Kidney (tissue), 14 donors: ENCODE data around the gene RASGEF1C. TPM values are rescaled to one million over a fixed set of nuclear protein-coding genes. Genes with fewer than 3 reads are reported as not detected.

Experiments
- DNase-seq, 5 donors: peaks; one replicate each; pipeline ENCODE4 v3.0.0-alpha.2; 2013 to 2020
- FAIRE-seq: peaks from 2 replicates; lab custom pipeline; 2012; peaks lifted over from hg19 to GRCh38; lab: Jason Lieb, UNC
- H3K27ac ChIP-seq, 2 donors: one replicate each; pipeline ENCODE4 v1.7.0; 2013; ENCODE audit warnings: low read depth in 2 of 2, low read length in 2 of 2, inconsistent platforms in 1 of 2
- H3K27me3 ChIP-seq: one replicate; pipeline ENCODE4 v1.7.1; 2013; ENCODE audit warnings: low read length, inconsistent platforms; ENCODE audit not compliant: control insufficient read depth, insufficient read depth
- H3K36me3 ChIP-seq, 3 donors: one replicate each; pipeline versions ENCODE4 v1.7.0 to v1.7.1; 2013; ENCODE audit warnings: low read length in 3 of 3, control low read depth in 1 of 3, inconsistent platforms in 1 of 3; ENCODE audit not compliant: insufficient read depth in 3 of 3, control insufficient read depth in 2 of 3
- H3K4me1 ChIP-seq, 3 donors: one replicate each; pipeline versions ENCODE4 v1.7.0 to v1.7.1; 2013; ENCODE audit warnings: low read length in 3 of 3, inconsistent platforms in 1 of 3, low read depth in 1 of 3; ENCODE audit not compliant: control insufficient read depth in 2 of 3, insufficient read depth in 2 of 3
- H3K4me3 ChIP-seq, 3 donors: one replicate each; pipeline versions ENCODE4 v1.7.0 to v1.8.1; 2013; ENCODE audit warnings: low read length in 3 of 3, control low read depth in 1 of 3, inconsistent platforms in 1 of 3
- H3K9ac ChIP-seq, 3 donors: one replicate each; pipeline versions ENCODE4 v1.7.0 to v1.7.1; 2013; ENCODE audit warnings: low read length in 3 of 3, control low read depth in 1 of 3, inconsistent platforms in 1 of 3
- H3K9me3 ChIP-seq, 3 donors: one replicate each; pipeline versions ENCODE4 v1.7.0 to v1.7.1; 2013; ENCODE audit warnings: low read length in 3 of 3, control low read depth in 1 of 3, inconsistent platforms in 1 of 3; ENCODE audit not compliant: control insufficient read depth in 2 of 3, insufficient read depth in 1 of 3
- CTCF ChIP-seq: IDR thresholded peaks from 3 replicates; pipeline ENCODE4 v1.5.1; 2012; ENCODE audit warnings: mild to moderate bottlenecking, moderate library complexity, borderline replicate concordance; ENCODE audit not compliant: insufficient read depth; ENCODE audit errors: extremely low read depth
- intact Hi-C: fragments of 100-400 bp; cut with DNase I; formaldehyde crosslinking; loops from one replicate; pipeline ENCODE4 v1.11.1; 2022
- polyA plus RNA-seq: library from polyadenylated mRNA; stranded (reverse); fragments of 350-450 nt; fragmentation: Illumina TruSeq; extraction: RNeasy Lipid Tissue Mini Kit (QIAGEN cat#74804); gene quantifications from one replicate; pipeline ENCODE4 v1.2.3, GENCODE V29; 2014; ENCODE audit warnings: low read depth, low replicate concordance; ENCODE audit not compliant: insufficient read depth
- total RNA-seq: library from RNA; stranded (reverse); fragmentation: NEBNext Ultra II Directional; extraction: Animal tissue kit (Norgen Biotek cat#: 25700); gene quantifications from one replicate; pipeline ENCODE4 v1.2.1, GENCODE V29; 2021
- donor health status: control.
- donor health status: control.
- donor health status: control.
- donor health status: control.
- donor health status: control.
- donor health status: DM: yes; HTN: yes; CAD: no.
- donor health status: Normal renal cell carcinoma (clear cell type).

Gene RASGEF1C
- total and polyA plus RNA-seq, 2 donors from 2014 or later, result 0.15 to 0.16 TPM

- H3K9ac ChIP-seq, result no peak overlapping the region
- intact Hi-C loops, result no loop called here
- no peak for FAIRE-seq
Measured at GRCh38 chr5:180085837-180086236, 123.2 kb downstream of the RASGEF1C start.

GRCh38 chr5:180084638-180085561 is 124.1 kb downstream of the RASGEF1C start:
- H3K4me3 ChIP-seq, result no peak overlapping the region
- intact Hi-C loops, result no loop called here
- no peak for TF ChIP-seq CTCF
- peaks cover 0 to 2% (median 0%) of the 10 kb centered on the region in 3 donors for H3K4me1 ChIP-seq
- H3K27ac ChIP-seq, result no peak overlapping the region
- FAIRE-seq, result no peak
- H3K9ac ChIP-seq, result no peak overlapping the region
- no peaks in the 10 kb centered on the region for H3K9me3 ChIP-seq
- peak in 3 of 5 donors; percentile 24 to 50 (median 46) for DNase-seq
- no peaks in the 10 kb centered on the region for H3K27me3 ChIP-seq
- no peaks in the 10 kb centered on the region for H3K36me3 ChIP-seq

More at GRCh38 chr5:180085837-180086236, 123.2 kb downstream of the RASGEF1C start:
- peak in 1 of 5 donors; percentile 19 for DNase-seq
- H3K36me3 ChIP-seq, result no peaks in the 10 kb centered on the region
- no peaks in the 10 kb centered on the region for H3K27me3 ChIP-seq
- no peak overlapping the region for H3K27ac ChIP-seq
- H3K4me3 ChIP-seq, result no peak overlapping the region
- TF ChIP-seq CTCF, result no peak
- peaks cover 0 to 2% (median 0%) of the 10 kb centered on the region in 3 donors for H3K4me1 ChIP-seq
- no peaks in the 10 kb centered on the region for H3K9me3 ChIP-seq

- peaks cover 0 to 2% (median 0%) of the 10 kb centered on the region in 3 donors for H3K4me1 ChIP-seq
- intact Hi-C loops, result no loop called here
- H3K27me3 ChIP-seq, result no peaks in the 10 kb centered on the region
- no peak overlapping the region for H3K9ac ChIP-seq
- no peaks in the 10 kb centered on the region for H3K9me3 ChIP-seq
- H3K4me3 ChIP-seq, result no peak overlapping the region
- H3K36me3 ChIP-seq, result no peaks in the 10 kb centered on the region
- no peak overlapping the region for H3K27ac ChIP-seq
- no peak for TF ChIP-seq CTCF
- DNase-seq, result no peak
- FAIRE-seq, result no peak
Measured at GRCh38 chr5:180083529-180084060, 125.4 kb downstream of the RASGEF1C start.
